Fibroblast of lung (primary cell): Measurements from ENCODE around the gene CCDC183. TPM values are rescaled to one million over a fixed set of nuclear protein-coding genes. Genes with fewer than 3 reads are reported as not detected.
"Not testable (repeated sequence)": the region's sequence is repeated elsewhere in the genome, so short reads cannot be mapped to it uniquely, and the experiment has no call there.

Experiments
- DNase-seq, 2 donors: peaks; one replicate each; pipeline versions ENCODE4 v3.0.0 to v3.0.0-alpha.2; 2010; ENCODE audit warnings: low read depth in 2 of 2
- H2AFZ ChIP-seq: 2 replicates; pipeline ENCODE4 v1.5.1; 2012; ENCODE audit warnings: low read length, control low read depth, inconsistent platforms
- H3K27ac ChIP-seq: 2 replicates; pipeline ENCODE4 v1.5.1; 2011; ENCODE audit warnings: low read length, control low read depth; ENCODE audit not compliant: insufficient read depth
- H3K27me3 ChIP-seq: 2 replicates; pipeline ENCODE4 v1.5.1; 2011; ENCODE audit warnings: mild to moderate bottlenecking, low read length; ENCODE audit not compliant: control insufficient read depth, insufficient read depth
- H3K36me3 ChIP-seq: 2 replicates; pipeline ENCODE4 v1.5.1; 2011; ENCODE audit warnings: low read length; ENCODE audit not compliant: control insufficient read depth, insufficient read depth
- H3K4me1 ChIP-seq: 2 replicates; pipeline ENCODE4 v1.5.1; 2011; ENCODE audit warnings: low read length; ENCODE audit not compliant: control insufficient read depth, insufficient read depth; ENCODE audit errors: extremely low read depth
- H3K4me2 ChIP-seq: 2 replicates; pipeline ENCODE4 v1.5.1; 2011; ENCODE audit warnings: low read length, control low read depth; ENCODE audit not compliant: insufficient read depth; ENCODE audit errors: extremely low read depth
- H3K4me3 ChIP-seq, 4 experiments: fragments of 200-600 bp in 1 of 4; sonication (generic) in 1 of 4; replicated peaks in 1 of 4; 2 replicates each; pipeline ENCODE4 v1.5.1; 2011 to 2016; ENCODE audit warnings: low read length in 4 of 4, low read depth in 3 of 4, mild to moderate bottlenecking in 3 of 4, control low read depth in 2 of 4, inconsistent platforms in 1 of 4, mixed read lengths in 1 of 4; ENCODE audit not compliant: insufficient read depth in 1 of 4; ENCODE audit errors: control extremely low read depth in 1 of 4
- H3K79me2 ChIP-seq: 2 replicates; pipeline ENCODE4 v1.5.1; 2012; ENCODE audit warnings: mild to moderate bottlenecking, low read length, inconsistent platforms; ENCODE audit not compliant: control insufficient read depth, insufficient read depth
- H3K9ac ChIP-seq: 2 replicates; pipeline ENCODE4 v1.5.1; 2011; ENCODE audit warnings: mild to moderate bottlenecking, low read length, control low read depth; ENCODE audit not compliant: insufficient read depth
- H3K9me3 ChIP-seq: 2 replicates; pipeline ENCODE4 v1.5.1; 2012; ENCODE audit warnings: low read depth, low read length; ENCODE audit not compliant: control insufficient read depth, insufficient read depth
- H4K20me1 ChIP-seq: 2 replicates; pipeline ENCODE4 v1.5.1; 2011; ENCODE audit warnings: low read length; ENCODE audit not compliant: control insufficient read depth, insufficient read depth; ENCODE audit errors: extremely low read depth
- CTCF ChIP-seq, 2 donors: IDR thresholded peaks in 1 of 2; conservative IDR thresholded peaks in 1 of 2; 1 replicate in 1 of 2; 2 replicates in 1 of 2; pipeline ENCODE4 v1.5.1; 2011 to 2012; ENCODE audit warnings: low read length in 2 of 2, control low read depth in 1 of 2, inconsistent platforms in 1 of 2, low read depth in 1 of 2, mild to moderate bottlenecking in 1 of 2
- EZH2 ChIP-seq: IDR thresholded peaks from 2 replicates; pipeline ENCODE4 v1.5.1; 2012; ENCODE audit warnings: low read length, control low read depth, mild to moderate bottlenecking; ENCODE audit errors: missing control alignments
- polyA plus RNA-seq, 2 donors: library from polyadenylated mRNA; depleted of rRNA in 1 of 2; stranded (reverse) in 1 of 2; unstranded in 1 of 2; fragments of >200 nt; gene quantifications; 2 replicates each; pipeline ENCODE4 v1.2.1, GENCODE V29; 2011 to 2012; ENCODE audit warnings: missing spikeins in 1 of 2
- total RNA-seq: library from RNA; depleted of rRNA; stranded (reverse); fragments of >200 nt; gene quantifications from 2 replicates; pipeline ENCODE4 v1.2.1, GENCODE V29; 2014

The CCDC183 gene
- total and polyA plus RNA-seq, 2 donors (not counting 1 experiment from before 2014, with no cell fraction given): 0.35 to 0.99 TPM

DNA sequence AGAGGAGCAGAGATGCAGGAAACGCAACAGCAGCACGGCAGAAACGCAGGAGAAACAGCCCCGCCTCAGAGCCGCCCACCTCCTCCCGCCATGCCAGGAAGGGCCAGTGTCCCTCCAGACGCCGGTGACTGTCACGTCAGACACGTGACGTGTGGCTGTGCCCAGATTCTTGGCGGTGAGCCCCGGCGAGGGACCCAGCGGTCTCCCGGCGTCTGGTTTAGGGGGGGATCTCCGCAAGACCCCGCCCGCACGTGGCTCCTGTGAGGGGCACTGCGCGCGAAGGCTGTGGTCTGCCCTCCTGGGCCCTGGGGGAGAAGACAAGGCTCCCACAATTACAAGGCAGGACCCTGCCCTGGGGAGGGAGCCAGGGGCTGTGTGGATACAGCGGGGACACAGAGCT, 35.7 kb upstream of the CCDC183 start:
- Histone ChIP-seq H3K9me3 (no peaks in the 10 kb centered on the region), H3K4me3 (no peak overlapping the region), H3K27ac (no peak overlapping the region), H3K36me3 (no peaks in the 10 kb centered on the region), H3K4me1 (no peaks in the 10 kb centered on the region), H2AFZ (no peak overlapping the region), H3K27me3 (peaks cover 3% of the 10 kb centered on the region), H3K9ac (no peak overlapping the region), H3K4me2 (no peak overlapping the region), H4K20me1 (no peaks in the 10 kb centered on the region), H3K79me2 (no peaks in the 10 kb centered on the region)
- TF ChIP-seq CTCF (conservative IDR thresholded peaks at IDR 0.05 in 1 of 2, IDR thresholded peaks at IDR 0.05 in 1 of 2; ENCODE audit: low read depth in 1 of 2, low read length in 2 of 2): no peak
- TF ChIP-seq EZH2: no peak
- DNase-seq: no peak

DNA sequence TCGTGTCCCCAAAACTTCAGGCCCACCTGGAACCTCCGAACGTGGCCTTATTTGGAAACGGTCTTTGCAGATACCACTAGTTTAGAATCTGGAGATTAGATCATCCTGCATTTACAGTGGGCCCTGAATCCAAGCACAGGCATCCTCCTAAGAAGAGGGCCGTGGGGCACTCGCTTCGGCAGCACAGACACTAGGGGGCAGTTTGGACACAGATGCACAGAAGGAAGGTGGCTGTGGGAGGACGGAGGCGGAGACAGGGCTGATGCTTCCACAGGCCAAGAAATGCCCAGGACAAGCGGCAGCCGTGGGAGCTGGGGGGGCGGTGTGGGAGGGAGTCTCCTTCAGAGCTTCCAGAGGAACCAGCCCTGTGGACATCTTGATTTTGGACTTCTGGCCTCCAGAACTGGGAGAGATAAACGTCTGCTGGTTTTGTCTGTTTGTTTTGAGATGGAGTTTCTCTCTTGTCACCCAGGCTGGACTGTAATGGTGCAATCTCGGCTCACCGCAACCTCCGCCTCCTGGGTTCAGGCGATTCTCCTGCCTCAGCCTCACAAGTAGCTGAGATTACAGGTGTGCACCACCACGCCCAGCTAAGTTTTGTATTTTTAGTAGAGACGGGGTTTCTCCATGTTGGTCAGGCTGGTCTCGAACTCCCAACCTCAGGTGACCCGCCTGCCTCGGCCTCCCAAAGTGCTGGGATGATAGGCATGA, 35.1 kb upstream of the CCDC183 start:
- not testable (repeated sequence) for H4K20me1 ChIP-seq, H2AFZ ChIP-seq, H3K9ac ChIP-seq, H3K79me2 ChIP-seq, H3K4me1 ChIP-seq, H3K4me3 ChIP-seq, H3K9me3 ChIP-seq, H3K4me2 ChIP-seq, H3K27me3 ChIP-seq, H3K36me3 ChIP-seq, H3K27ac ChIP-seq
- TF ChIP-seq CTCF (conservative IDR thresholded peaks at IDR 0.05 in 1 of 2, IDR thresholded peaks at IDR 0.05 in 1 of 2; ENCODE audit: low read depth in 1 of 2, low read length in 2 of 2): peak; percentile 63 to 81
- DNase-seq: peak; percentile 53 to 56

DNA sequence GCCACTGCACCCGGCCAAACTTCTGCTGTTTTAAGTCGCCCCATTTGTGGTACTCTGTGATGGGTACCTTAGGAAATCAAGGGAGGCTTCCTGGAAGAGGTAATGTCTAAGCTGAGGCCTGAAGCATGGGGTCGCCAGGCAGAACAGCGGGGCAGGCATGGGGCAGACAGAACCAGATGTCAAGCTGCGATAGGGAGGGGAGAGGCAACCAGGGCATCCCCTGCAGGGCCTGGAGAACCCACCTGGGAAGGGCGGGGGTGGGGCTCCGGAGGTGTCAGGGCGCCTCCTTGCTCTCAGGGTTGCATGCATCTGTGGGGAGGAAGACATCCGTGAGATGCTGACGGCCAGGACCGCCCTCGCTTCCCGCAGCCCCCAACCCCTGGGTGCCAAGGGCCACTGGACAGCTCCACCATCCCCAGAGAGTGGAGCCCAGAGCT, 34.6 kb upstream of the CCDC183 start:
- Histone ChIP-seq H3K9me3 (no peaks in the 10 kb centered on the region), H3K27ac (no peak overlapping the region), H3K36me3 (no peaks in the 10 kb centered on the region), H3K4me3 (no peak overlapping the region), H3K9ac (no peak overlapping the region), H4K20me1 (no peaks in the 10 kb centered on the region), H3K4me2 (no peak overlapping the region), H3K79me2 (no peaks in the 10 kb centered on the region), H3K4me1 (no peaks in the 10 kb centered on the region), H3K27me3 (peaks cover 3% of the 10 kb centered on the region), H2AFZ (no peak overlapping the region)
- DNase-seq: no peak
- no peak for TF ChIP-seq CTCF (conservative IDR thresholded peaks at IDR 0.05 in 1 of 2, IDR thresholded peaks at IDR 0.05 in 1 of 2; ENCODE audit: low read depth in 1 of 2, low read length in 2 of 2)
- TF ChIP-seq EZH2: no peak
